Esophagus muscularis mucosa (tissue), 4 donors: ENCODE results near the gene CBFA2T2.

Source experiments
- CTCF ChIP-seq, 3 experiments: fragments of 200-600 bp in 2 of 3; fragments of 450-650 bp in 1 of 3; sonication (generic) in 2 of 3; IDR thresholded peaks; one replicate each; pipeline ENCODE4 v1.5.1; 2017 to 2019; ENCODE audit warnings: antibody characterized with exemption in 3 of 3, mild to moderate bottlenecking in 2 of 3, moderate library complexity in 1 of 3
- EP300 ChIP-seq: sonication (generic); formaldehyde crosslinking; IDR thresholded peaks from one replicate; pipeline ENCODE4 v1.6.1; 2017; ENCODE audit warnings: antibody characterized with exemption
- POLR2A ChIP-seq: fragments of 450-650 bp; IDR thresholded peaks from one replicate; pipeline ENCODE4 v1.6.1; 2017; ENCODE audit warnings: antibody characterized with exemption, moderate library complexity, mild to moderate bottlenecking, low read depth
- POLR2AphosphoS5 ChIP-seq, 2 donors: sonication (generic); formaldehyde crosslinking; IDR thresholded peaks; one replicate each; pipeline ENCODE4 v1.6.1; 2017; ENCODE audit warnings: antibody characterized with exemption in 2 of 2

- TF ChIP-seq POLR2A (no peak), CTCF (IDR thresholded peaks at IDR 0.05) (peak in 1 of 3 experiments; percentile 22), EP300 (no peak), POLR2AphosphoS5 (IDR thresholded peaks at IDR 0.05) (no peak)
These were observed 86.7 kb downstream of the CBFA2T2 start for GRCh38 chr20:33576432-33577125.
